ENCODE data around the gene ZSCAN22.
"Not testable (repeated sequence)": the region's sequence is repeated elsewhere in the genome, so short reads cannot be mapped to it uniquely, and the experiment has no call there.

ZSCAN22 gene

DNA sequence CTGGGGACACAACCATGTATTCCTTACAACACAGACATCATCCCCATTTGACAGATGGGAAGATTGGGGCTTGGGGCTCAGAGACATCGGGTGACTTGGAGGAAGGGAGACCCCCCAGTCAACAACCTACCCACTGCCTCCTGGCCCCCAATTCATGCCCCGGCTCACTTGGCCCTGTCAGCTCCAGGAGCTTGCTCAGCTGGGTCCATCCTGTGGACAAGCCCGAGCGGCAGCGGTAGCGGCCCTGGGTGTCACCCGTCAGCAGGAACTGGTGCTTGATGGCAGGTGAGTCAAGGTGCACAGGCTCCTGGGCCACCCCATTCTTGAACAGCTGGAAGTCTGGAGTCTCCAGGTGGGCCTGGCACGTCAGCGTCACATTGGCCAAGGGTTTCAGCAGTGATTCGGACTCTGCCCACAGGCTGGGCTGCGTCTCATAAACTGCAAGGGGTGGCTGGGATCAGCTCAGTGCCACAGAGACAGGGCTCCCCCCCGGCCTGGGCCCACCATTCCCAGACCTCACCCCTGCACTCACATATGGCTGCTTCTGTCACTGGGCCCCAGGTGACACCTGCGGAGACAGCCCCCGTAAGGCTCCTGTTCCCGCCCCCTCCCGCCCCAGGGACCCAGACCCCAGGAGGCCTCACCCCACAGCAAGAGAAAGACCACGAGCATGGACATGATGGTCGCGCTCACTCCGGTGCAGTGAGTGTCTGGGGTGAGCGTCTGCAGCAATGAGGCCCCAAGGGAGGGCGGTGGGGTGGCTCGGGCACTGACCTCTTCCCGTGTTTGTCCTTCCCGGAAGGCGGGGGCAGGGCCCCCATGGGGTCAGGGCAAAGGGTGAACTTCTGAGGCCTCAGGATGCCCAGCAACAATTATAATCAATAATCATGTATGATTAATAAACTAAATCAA, 26.2 kb downstream of the ZSCAN22 start, which contains the start of gene A1BG:
Gene A1BG, minus strand, starts transcription at position 733 of the 912 bp plus-strand sequence. Its CDS starts 55 bp downstream, at position 678.
- DNase-seq, result no peak

DNA sequence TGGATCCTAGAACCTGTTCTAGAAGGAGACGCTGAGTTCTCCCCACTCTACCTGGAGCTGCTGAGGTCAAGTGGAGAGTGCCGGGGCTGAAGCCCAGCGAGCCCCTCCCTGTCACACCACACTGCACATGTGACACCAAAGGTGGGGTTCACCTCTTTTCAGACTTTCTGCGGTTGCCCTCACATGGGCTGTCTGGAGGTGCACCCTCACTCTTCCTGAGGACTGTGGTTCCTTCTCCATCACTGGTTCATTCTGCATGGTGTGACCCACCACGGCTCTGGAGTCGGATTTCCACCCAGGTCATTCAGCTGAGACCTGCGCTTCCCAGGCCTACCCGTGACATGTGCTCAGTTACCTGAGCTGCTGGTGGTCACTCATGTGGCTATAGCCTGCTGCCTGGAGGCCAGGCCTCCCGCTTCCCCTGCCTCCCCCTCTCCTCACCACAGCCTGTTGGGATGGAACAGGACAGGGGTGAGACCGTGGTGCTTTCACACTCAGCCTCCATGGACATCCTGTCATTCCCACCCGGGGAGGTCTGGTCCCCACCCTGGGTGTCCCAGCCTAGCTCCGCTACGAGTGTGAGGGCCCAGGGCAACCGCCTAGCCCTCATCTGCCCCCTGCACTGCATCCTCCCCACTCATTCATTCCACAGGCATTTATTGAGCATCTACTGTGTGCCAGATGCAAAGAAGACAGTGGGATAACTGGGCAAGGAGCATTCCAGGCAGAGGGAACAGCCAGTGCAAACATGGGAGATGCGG, 27.1 kb downstream of the ZSCAN22 start:
- no peak for DNase-seq

DNA sequence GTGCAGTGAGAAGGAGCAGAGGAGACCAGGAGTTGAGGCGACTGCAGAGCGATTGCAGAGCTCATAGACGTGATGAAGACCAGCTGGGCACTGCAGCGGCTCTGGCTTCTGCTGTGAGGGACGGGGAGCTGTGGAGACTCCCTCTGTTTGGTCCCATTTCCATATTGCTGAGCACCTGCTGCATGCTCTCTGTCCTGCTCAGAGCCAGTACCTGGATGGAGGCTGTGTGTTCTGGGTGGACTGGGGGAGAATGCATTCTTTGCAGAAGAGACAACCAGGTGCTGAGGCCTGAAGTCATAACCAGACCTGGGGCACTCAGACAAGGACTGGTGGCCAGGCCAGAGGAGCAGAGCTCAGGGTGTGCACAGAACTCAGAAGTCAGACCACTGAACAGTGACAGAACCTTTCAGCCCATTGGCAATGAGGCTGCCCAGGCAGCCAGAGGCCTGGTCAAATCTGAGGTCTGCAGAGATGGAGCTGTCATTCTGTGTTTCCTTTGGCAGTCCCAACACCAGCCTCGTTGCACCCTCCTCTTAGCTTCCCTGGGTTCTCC, 27.8 kb downstream of the ZSCAN22 start:
- DNase-seq, result no peak

DNA sequence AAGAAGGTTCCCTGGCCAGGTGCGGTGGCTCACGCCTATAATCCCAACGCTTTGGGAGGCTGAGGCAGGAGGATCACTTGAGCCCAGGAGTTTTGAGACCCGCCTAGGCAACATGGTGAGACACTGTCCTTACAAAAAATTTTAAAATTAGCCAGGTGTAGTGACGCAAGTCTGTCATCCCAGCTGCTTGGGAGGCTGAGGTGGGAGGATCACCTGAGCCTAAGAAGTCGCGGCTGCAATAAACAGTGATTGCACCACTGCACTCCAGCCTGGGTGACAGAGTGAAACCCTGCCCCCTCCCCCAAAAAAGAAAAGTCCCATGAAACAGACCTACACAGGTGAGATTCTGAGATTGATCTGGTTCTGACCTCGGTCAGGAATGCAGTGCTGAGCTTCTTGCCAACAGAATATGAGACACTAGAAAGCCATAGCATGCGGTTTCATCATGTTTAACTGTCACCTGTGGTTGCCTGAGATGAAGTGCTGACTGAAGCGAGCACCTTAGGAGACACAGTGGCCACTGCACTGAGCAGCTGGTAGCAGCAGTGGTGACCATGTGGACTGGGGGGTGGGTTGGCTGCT, 28.5 kb downstream of the ZSCAN22 start:
- DNase-seq, result no peak

DNA sequence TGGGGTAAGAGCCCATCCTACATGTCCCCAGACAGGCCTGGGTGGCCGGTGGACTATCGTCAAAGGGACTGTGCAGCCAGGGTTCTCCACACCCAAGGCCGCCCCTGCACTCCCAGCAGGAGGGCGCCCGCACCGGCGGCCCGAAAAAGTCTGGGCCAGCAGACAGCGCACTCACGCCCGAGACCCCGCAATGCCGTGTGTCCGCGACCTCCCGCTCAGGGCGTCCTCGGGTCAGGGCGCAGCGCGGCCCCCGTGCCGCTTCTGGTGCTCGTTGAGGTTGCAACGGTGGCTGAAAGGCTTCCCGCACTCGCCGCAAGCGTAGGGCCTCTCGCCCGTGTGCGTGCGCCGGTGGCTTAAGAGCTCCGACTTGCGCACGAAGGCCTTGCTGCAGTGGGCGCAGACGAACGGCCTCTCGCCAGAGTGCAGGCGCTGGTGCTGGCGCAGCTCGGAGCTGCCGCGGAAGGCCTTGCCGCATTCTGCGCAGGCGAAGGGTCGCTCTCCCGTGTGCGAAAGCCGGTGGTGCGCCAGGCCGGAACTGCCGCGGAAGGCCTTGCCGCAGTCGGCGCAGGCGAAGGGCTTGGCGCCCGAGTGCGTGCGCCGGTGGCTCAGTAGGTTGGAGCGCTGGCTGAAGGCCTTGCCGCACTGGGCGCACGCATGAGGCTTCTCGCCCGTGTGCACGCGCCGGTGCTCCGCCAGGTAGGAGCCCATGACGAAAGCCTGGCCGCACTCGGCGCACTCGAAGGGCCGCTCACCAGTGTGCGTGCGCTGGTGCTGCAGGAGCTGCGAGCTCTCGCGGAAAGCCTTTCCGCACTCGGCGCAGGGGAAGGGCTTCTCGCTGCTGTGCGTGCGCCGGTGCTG, 29.3 kb downstream of the ZSCAN22 start:
- DNase-seq, result no peak

DNA sequence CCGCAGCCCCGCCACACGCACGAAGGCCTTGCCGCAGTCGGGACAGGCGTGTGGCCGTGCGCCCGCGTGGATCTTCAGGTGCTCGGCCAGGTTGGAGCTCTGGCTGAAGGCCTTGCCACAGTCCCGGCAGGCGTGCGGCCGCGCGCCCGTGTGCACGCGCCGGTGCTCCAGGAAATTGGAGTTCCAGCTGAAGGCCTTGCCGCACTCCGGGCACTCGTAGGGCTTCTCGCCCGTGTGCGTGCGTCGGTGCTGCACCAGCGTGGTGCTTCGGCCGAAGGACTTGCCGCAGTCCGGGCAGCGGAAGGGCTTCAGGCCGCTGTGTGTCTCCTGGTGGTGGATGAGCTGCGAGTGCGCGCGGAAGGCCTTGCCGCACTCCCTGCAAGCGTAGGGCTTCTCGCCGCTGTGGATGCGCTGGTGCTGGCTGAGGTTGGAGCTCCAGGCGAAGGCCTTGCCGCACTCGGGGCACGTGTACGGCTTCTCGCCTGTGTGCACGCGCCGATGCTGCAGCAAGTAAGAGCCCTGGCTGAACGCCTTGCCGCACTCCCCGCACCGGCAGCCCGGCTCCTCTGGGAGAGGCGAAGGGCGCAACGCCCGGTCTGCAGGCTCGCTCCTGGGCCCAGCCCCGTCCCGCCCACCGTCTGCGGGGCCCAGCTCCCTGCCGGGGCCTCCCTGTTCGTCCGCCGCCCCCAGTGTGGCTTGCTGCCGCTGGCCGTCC, 30.1 kb downstream of the ZSCAN22 start:
- DNase-seq, result no peak

DNA sequence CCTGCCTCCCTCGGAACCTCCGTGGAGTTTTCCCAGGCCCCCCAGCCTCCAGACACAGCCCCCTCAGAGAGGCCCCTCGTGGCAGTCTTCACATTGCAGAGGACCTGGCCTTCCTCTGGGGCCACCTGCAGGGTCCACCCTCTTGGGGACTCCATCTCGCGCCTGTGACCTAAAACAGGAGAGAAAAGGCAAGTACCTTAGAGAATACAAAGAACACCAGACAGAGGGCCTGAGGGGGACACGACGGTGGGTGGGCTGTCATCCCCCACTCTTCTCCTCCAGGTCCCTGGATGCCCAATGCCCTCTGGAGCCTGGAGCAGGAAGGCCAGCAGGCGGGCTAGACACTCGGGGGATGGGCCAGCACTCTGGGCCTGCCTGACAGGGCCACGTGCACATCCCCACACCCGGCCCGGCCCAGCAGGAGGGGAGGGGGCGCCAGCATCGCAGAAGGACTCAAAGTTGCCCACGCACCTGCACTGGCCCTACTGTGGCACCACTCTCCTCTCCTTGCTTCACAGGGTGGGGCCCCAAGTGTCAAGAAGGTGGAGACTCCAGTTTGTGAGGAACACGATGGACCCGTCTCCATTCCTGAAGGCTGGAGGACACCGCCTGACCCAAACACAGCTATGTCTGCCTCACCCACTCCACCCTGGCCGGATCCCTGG, 30.8 kb downstream of the ZSCAN22 start:
- no peak for DNase-seq

DNA sequence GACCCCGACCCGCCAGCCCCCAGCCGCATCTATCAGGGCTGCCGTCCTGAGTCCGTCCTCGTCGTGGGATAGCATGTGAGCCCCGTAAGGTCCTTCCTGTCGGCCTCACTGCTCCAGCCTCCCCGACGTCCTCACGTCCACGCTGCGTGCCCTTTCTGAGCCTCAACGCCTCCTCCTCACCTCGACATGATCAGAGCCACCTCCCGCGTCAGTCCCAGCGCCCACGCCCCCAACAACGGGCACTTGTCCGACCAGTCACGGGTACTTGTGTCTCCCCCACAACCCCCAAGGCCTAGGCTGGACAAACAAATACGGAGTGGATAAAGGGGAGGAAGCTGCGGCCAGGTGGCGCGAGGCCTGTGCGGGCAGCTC, 35.1 kb downstream of the ZSCAN22 start:
- no peak for DNase-seq

DNA sequence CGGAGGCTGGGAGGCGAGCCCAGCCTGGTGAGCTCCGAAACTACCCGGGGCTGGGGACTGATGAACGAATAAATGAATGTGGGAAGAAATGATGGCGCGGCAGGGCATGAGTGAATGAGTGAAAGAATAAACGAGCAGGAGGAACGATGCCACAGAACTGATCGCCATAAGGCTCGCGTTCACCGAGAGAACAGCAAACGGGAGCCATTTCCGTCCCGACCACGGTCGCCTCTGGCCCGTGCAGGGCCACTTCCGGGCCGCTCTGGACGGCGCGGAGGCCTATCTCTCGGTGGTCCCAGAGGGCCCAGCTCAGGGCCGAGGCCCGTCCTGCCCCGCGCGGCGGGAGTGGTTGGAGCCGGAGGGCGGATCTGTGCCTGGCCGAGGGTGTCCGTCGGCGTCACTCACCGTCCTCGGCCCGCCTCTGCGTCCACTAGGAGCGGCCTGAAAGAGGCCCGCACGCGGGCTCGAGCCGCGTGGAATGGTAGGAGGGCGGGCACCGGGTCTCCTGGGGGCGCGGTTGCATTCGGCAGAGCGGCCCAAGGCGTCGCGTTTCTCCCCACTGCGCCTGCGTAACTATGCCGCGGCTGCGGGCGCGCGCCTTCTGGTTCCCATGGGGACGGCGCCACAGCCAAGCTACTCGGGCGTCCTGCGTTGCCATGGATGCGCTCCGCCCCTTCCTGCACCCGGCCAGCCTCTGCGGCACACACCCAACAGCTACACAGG, 35.6 kb downstream of the ZSCAN22 start, which contains the start of gene ZNF497:
Gene ZNF497, minus strand, starts transcription at position 480 of the 723 bp plus-strand sequence. CDS start 5,116 bp downstream, outside the sequence.
- peak; percentile 92 for DNase-seq

DNA sequence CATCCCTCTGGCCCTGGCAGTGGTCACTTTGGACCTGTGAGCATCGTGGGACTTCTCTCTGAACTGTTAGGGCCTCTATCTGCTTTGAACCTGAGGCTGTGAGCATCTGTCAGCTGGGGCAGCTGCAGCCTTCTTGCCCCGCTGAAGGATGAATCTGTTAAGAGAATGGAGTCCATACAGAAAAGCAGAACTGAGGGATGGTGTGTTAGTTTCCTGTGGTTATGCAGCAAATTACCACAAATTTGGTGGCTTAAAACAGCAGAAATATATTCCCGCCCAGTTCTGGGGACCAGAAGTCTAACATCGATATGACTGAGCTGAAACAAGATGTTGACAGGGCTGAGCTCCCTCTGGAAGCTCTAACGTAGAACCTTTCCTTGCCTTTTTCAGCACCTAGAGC, 37.4 kb downstream of the ZSCAN22 start:
- DNase-seq, result no peak

DNA sequence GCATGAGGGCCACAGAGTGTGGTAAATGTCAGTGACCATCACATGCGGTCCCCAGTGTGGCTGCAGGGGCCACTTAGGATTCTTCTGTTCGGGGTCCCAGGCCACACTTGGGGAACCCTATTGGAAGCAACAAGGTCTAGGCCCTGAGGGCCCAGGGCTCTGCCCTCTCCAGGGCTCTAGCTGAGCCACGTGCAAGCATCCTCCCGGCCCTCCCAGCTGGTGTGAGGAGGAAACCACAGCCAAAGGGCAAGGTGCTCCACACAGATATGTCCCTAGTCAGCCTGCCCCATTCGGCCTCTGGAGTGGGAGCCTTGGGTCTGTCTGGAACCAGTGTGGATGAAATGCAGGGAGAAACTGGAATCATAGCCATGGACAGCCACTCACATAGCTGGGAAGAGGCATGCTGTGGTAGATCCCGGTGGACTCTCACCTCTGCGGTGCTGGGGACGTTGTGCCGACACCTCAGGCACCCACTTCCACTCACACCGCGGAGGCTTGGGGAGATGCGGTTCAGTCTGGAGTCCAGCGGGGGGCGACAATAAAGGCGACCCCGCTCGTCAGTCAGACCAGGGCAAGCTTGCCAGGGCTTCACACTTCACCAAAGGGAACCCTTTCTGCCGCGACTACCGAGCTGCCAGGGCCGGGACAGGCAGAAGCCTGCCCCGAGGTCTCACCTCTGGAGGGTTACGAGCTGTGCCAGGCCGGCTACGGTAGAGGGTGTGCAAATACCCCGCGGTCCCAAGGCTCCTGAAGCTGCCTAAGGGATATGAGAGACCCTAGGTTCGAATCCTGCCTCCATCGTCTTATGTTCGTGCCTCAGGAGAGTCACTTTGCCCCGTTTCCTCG, 40.0 kb downstream of the ZSCAN22 start:
- no peak for DNase-seq

DNA sequence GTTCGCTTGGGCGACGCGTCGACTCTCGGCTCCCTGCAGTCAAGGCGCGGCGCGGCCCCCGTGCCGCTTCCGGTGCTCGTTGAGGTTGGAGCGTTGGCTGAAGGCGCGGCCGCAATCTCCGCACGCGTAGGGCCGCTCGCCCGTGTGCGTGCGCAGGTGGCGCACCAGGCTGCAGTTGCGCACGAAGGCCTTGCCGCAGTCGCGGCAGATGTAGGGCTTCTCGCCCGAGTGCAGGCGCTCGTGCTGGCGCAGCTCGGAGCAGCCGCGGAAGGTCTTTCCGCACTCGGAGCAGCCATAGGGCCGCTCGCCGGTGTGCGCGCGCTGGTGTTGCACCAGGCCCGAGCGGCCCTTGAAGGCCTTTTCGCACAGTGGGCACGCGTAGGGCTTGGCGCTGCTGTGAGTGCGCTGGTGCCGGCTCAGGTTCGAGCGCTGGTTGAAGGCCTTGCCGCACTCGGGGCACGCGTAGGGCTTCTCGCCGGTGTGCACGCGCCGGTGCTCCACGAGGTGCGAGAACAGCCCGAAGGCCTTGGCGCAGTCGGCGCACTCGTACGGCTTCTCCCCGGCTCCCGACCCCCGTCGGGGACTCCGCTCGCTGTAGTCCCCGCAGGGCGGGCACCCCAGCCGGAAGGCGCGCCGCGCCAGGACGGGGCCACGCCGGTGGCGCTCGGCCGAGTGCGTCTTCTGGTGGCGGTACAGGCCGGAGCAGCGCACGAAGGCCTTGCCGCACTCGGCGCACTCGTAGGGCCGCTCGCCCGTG, 41.1 kb downstream of the ZSCAN22 start:
- no peak for DNase-seq

DNA sequence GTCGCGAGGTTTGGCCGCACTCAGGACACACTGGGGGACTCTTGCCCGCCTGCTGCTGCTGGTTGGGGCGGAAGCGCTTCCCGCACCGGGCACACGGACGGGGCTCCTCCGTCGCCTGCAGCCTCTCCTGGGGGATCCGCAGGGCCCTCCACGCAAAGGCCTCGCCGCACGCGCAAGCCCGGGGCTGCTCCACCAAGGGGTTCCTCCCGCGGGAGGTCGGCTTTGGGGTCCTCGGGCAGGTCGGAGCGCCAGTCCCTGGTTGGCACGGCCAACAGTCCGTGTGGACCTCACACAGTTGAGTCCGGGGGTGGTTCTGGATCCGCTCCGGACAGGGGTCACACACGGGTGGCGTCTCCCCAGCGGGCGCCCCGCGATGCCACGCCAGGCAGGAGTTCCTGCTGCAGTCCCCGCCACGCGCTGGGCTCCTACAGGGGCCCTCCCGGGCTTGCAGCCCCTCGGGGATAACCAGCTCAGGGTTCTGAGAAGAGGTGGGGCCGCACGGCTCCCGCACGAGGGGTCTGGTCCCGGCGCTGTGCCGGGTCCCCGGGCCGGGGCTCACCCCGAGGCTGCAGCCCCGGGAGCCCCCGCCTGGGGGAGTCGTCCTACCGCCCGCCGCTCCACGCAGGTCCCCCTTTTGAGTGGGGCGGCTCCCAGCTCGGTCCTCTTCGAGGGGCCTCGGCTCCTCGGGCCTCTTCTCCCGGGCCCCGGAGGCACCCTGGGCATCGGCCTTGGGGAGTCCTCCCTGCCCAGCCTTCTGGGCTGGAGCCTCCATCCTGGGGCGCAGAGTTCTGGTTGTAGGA, 42.0 kb downstream of the ZSCAN22 start:
- no peak for DNase-seq

DNA sequence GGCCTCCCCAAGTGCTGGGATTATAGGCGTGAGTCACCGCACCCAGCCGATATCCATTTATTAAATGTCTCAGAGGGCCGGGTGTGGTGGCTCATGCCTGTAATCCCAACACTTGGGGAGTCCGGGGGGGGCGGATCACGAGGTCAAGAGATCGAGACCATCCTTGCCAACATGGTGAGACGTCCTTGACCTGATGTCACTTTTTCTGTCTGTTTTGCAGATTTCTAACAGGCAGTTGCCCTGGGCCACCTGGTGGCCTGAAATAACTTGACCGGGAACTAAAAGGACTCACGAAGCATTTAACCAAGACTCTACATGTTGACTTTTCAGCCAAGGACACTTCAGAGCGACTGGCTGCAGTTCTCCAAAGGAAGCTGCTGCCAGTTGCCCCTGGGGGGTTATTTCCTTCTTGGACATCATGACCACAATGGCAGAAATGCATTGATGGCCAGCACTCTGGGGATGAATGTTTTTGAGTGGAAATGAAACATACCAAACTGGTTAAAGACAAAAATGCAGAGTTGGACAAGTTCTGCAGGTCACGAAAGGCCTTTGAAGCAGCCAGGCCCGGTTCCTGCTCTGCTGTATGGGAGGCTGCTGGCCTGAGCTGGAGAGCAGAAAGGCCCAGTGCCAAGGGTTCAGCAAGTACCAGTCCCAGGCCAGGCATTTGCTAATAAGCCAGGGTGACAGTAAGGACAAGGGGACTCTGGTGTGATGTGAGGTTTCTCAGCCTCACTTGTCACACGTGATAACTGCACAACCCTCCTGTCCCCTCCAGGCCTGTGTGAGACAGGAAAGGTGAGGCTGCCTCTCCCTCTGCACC, 45.7 kb downstream of the ZSCAN22 start:
- no peak for DNase-seq

DNA sequence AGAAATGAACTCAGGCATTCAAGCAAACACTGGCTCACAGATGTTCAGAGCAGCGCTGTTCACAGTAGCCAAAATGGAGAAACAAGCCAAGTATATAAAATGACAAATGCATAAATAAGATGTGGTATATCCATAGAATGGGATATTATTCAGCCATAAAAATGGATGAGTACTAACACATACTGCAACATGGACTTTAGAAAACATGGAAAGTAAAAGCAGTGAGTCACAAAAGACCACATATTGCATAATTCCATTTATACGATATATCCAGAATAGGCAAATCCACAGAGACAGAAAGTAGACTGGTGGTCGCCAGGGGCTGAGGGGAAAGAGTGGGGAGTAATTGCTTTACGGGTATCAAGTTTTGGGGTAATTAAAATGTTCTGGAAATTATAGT, 47.4 kb downstream of the ZSCAN22 start:
- DNase-seq, result no peak

DNA sequence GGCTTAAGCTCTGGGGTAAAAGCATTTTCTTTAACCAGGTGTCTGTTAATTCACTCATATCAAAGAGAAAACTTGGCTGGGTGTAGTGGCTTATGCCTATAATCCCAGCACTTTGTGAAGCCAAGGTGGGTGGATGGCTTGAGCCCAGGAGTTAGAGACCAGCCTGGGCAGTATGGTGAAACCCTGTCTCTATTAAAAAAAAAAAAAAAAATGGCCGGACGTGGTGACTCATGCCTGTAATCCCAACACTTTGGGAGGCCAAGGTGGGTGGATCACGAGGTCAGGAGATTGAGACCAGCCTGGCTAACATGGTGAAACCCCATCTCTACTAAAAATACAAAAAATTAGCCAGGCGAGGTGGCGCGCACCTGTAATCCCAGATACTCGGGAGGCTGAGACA, 49.9 kb downstream of the ZSCAN22 start:
- not testable (repeated sequence) for DNase-seq

DNA sequence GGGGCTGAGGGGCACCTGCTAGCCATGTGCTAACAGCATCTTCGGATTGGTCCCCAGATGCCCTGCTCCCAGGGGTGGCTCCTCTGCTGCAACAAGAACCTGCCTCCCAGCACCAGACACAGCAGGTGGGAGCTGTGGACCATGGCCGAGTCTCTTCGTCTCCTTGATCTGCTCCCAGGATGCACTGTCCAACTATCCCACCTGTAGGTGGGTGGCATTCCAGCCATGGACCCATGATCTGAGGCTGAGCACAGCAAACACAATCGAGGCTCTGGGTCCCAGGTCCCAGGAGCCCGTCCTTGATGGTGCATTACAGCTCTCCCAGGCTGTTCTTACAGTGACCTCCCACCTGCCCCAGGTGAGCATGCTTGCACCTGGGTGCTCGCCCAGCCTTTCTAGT, 52.5 kb downstream of the ZSCAN22 start:
- no peak for DNase-seq

Data from NK-92 treated with Interleukin-12 subunit alpha and Interleukin-12 subunit beta, amount 100 ng/mL, for 24 hours (cell line).